NCI-H526 (cell line): Measurements from ENCODE around the gene STX5.

Experiments
- DNase-seq, 2 experiments: peaks; one replicate each; lab custom pipeline; 2025; lab: John Stamatoyannopoulos, UW

STX5 gene

DNA sequence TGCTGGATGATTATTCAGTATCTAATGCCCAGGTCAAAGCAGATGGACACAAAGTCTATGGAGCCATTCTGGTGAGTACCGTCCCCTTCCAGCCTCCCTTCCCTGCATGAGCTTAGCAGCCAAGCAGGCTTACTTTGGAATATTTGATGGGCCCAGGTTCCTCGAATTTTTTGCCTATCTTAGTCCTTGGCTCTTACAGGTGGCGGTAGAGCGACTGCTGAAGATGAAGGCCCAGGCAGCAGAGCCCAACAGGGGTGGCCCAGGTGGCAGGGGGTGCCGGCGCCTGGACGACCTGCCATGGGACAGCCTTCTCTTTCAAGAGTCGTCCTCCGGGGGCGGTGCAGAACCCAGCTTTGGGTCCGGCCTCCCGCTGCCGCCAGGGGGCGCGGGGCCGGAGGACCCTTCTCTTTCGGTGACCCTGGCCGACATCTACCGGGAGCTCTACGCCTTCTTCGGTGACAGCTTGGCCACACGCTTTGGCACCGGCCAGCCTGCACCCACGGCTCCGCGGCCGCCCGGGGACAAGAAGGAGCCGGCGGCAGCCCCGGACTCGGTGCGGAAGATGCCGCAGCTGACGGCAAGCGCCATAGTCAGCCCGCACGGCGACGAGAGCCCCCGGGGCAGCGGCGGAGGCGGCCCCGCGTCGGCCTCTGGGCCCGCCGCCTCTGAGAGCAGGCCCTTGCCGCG is 45.4 kb downstream of the STX5 start:
- DNase-seq: peak; percentile 80 to 93

DNA sequence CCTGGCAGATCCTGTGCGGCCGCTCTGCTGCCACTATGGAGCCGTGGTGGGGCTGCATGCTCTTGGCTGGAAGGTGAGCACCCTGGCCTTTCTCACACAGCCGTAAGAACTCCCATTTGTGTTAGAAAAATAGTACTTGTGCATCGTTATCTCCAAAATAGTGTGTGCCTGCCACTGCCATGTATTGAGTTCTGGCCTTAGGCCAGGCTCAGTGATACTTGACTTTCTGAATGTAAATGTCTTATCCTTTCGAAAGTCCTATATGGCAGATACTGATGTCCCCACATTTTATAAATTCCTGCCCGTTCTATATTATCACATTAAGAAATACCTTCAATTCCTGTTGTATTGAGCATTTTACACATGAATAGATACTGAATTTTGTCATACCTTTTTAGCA is 49.1 kb downstream of the STX5 start:
- DNase-seq: no peak

DNA sequence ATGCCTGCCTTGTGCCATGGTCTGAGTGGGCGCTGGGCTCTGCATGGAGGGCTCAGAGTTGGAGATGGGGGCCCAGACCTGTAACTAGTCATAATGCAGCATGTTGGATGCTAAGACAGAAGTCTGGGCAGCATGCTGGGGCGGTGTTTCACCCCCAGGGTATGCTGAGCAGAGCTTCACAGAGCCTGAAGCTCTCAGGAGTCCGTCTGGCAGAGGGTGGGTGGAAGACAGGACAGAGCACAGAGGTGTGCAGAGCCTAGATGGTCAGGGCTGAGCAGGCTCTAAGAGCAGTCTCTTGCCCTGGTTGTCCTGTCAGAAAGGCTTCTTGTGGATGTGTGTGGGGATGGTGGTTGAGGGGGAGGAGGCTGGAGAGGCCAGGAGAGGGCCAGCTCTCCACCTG is 53.4 kb downstream of the STX5 start:
- DNase-seq: no peak

DNA sequence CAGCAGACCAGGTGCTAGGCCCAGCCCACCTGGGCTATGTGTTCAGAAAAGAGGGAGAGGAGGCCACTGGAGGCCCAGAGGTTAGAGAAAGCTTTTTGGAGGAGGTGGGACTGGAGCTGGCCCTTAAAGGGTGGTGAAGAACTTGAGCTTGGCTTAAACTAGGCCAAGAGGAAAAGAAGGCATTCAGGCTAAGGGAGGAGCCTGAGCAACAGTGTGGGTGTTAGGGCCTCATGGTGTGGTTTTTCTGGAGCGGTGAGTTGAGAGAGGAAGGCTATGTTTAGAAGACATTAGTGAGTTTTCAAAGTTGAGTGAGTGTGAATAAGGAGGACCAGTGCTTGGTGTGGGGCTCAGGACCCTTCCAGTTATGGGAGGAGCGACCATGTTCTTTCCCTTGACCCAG is 54.5 kb downstream of the STX5 start:
- no peak for DNase-seq

DNA sequence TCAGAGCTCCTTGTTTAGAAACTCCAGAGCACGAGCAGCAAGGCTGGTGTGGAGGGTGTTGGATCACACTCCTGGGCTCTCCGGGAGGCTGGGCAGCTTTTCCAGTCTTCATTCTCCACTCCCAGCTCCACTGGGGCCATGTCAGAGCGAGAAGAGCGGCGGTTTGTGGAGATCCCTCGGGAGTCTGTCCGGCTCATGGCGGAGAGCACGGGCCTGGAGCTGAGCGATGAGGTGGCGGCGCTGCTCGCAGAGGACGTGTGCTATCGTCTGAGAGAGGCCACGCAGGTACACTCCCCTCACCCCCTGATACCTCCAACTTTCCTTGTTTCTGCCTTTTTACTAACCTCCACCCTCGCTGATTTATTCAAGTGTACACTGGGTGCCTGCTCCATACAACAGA is 56.2 kb downstream of the STX5 start:
- DNase-seq: no peak

DNA sequence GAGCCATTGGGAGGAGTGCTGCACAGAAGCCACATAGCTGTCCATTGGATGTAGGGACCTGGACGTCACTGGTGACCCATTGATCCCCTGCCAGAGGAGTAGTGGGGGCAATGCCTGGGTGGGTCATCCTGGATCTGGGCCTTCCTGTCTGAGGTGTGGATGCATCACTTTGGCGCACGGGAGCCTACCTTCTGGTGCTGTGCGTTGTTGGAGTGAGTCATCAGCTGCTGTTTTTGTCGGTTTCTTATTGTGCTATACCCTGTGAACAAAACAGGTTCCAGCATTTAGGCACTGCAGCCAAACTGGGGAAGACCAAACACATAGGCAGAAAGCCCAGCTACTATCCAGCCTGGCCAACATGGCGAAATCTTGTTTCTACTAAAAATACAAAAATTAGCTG is 57.4 kb downstream of the STX5 start:
- DNase-seq: no peak

DNA sequence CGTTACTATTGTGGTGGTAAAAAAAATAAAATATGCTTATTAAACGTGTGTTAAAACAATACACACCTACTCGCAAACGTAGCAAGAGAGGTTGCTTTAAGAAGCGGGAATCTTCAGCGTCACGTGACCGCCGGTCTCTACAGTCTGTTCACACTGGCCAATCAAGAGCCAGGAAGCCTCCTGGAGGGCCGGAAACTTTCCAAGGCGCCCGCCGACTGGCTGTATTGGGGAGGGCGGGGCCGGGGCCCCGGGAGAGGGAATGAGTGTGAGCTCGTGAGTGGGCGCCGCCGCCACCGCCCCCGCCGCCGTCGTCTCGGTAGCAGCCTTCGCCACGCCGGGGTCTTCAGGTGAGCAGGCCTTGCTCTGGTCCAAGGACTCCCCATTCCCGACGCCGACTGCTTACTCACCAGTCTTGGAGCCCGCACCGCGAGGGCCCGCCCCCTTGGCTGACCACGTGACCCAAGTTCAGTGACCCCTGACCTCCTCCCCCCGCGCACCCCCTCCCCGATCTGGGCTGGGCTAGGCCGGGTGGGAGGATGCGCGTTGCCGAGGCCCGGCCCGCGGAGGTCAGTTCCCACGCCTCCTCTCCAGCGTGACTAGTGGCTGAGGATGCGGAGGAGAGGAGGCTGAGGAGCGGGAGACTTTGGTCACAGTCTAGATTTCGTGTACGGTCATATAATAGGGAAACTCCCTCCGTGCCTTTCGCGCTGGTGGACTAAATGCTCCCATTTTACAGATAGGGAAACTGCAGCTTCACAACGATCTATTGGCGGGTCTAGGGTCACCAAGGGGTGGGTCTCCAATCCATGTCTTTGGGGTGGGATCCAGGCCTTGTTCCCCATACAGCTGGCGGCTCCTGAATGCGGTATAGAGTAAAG is 60.5 kb downstream of the STX5 start, which contains the start of gene TAF6L:
TAF6L (plus strand) TSS at position 253 of the 878 bp plus-strand sequence. CDS start 4,388 bp downstream, outside the sequence.
- peak; percentile 98 to 99 for DNase-seq

DNA sequence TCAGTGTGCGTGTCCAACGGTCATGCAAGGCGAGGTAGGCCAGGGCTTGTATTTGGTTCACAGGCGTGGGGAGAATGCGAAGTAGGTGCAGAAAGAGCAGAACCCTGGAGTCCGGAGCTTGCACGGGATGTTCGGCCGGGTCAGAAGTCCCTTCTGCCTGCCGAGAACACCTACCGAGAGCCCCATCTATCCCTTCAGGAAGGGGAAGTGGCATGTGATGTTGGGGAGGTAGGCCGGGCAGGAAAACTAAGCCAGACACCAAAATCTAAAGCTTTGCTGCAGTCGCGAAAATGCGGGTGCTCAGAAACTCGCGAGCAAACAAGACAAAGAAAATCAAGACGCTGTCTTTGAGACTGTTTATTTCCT is 61.1 kb downstream of the STX5 start:
- DNase-seq: peak in 1 of 2 experiments; percentile 76

DNA sequence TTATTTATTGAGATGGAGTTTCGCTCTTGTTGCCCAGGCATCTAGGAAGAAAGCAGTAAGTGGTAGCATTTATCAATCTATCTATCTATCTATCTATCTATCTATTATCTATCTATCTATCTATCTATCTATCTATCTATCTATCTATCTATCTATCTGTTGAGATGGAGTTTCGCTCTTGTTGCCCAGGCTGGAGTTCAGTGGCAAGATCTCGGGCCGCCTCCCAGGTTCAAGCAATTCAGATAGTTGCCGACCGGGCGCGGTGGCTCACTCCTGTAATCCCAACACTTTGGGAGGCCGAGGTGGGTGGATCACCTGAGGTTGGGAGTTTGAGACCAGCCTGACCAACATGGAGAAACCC is 71.0 kb downstream of the STX5 start:
- DNase-seq: peak in 1 of 2 experiments; percentile 22

DNA sequence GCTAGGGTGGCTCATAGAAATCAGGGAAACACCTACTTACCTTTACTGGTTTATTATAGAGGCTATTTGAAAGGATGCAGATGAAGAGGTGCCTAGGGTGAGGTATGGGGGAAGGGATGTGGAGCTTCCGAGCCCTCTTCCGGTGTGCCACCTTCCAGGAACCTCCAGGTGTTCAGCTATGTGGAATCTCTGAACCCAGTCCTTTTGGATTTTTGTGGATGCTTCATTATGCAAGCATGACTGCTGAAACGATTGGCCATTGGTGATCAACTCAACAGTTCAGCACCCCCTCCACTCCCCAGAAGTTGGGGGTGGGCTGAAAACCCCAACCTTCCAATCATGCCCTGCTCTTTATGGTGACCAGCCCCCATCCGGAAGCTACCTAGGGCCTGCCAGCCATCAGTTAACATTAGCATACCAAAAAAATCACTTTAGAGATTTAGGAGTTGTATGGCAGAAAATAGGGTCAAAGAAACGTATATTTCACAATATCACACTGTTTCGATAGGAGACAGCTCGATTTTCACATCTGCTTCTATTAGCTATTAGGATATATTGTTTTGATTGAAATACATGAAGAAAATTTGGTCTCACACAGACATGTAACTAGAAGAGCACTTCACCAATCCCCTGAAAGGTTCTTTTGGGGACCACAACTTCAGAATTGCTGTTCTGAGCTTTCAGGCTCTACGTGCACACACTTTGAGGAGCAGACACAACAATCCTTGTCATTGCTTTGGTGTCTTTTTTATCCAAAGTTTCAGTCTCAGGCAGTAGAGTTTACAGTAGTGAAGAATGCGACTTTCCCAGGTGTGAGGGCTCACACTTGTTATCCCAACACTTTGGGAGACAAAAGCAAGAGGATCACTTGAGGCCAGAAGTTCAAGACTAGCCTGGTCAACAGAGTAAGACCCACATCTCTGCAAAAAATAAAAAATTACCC is 73.7 kb downstream of the STX5 start:
- no peak for DNase-seq
